GM12878 (cell line): ENCODE data around the gene ASB10. TPM values are rescaled to one million over a fixed set of nuclear protein-coding genes. Genes with fewer than 3 reads are reported as not detected.

Source experiments
- ATAC-seq: fragments of 200-7000 bp; cut with Tn5 transposase; 3 replicates; pipeline ENCODE4 v1.9.1; 2020; ENCODE audit warnings: mild to moderate bottlenecking, moderate library complexity
- BruUV-seq: library from RNA; stranded (reverse); fragments of 400-500 nt; replicated peaks from 2 replicates; lab custom pipeline; 2021; lab: Mats Ljungman, UMichigan
- CTCF ChIA-PET: fragments of 300-600 bp; sonication (Branson Sonifier 250); formaldehyde crosslinking; extraction: SDS; loops from one replicate; lab custom pipeline; 2021; ENCODE audit warnings: inconsistent platforms; lab: Yijun Ruan, JAX
- POLR2A ChIA-PET: fragments of 350-600 bp; formaldehyde crosslinking; extraction: SDS; loops from one replicate; lab custom pipeline; 2021; ENCODE audit warnings: inconsistent platforms; lab: Charles Lee
- RAD21 ChIA-PET: fragments of 300-600 bp; sonication (Branson Sonifier 250); formaldehyde crosslinking; loops from one replicate; lab custom pipeline; 2023; ENCODE audit warnings: antibody characterized with exemption; ENCODE audit not compliant: unreplicated experiment; lab: Charles Lee
- SMC1A ChIA-PET: fragments of 300-600 bp; sonication (Branson Sonifier 250); formaldehyde crosslinking; loops from one replicate; lab custom pipeline; 2023; ENCODE audit not compliant: unreplicated experiment, uncharacterized antibody; lab: Charles Lee
- DNase-seq: peaks from one replicate; pipeline ENCODE4 v3.0.0-alpha.2; 2011; ENCODE audit warnings: low read depth, low spot score
- FAIRE-seq: peaks from 3 replicates; lab custom pipeline; 2011; peaks lifted over from hg19 to GRCh38; lab: Jason Lieb, UNC
- H2AFZ ChIP-seq: 2 replicates; pipeline ENCODE4 v1.6.0; 2011; ENCODE audit warnings: low read depth, low read length, control low read depth; ENCODE audit not compliant: control insufficient read depth
- H3K27ac ChIP-seq: 2 replicates; pipeline ENCODE4 v1.5.1; 2011; ENCODE audit warnings: control low read depth; ENCODE audit not compliant: control insufficient read depth, insufficient read depth
- H3K27me3 ChIP-seq, 2 experiments: replicated peaks in 1 of 2; 2 replicates each; pipeline versions ENCODE4 v1.6.0 to v1.6.1; 2011; ENCODE audit warnings: low read length in 1 of 2; ENCODE audit not compliant: control insufficient read depth in 2 of 2, insufficient read depth in 2 of 2
- H3K36me3 ChIP-seq, 2 experiments: 2 replicates each; pipeline ENCODE4 v1.5.1; 2011; ENCODE audit warnings: low read length in 1 of 2; ENCODE audit not compliant: control insufficient read depth in 2 of 2, insufficient read depth in 2 of 2
- H3K4me1 ChIP-seq: 2 replicates; pipeline ENCODE4 v1.6.1; 2011; ENCODE audit warnings: mild to moderate bottlenecking, low read length, moderate library complexity, mixed read lengths; ENCODE audit not compliant: control insufficient read depth, insufficient read depth
- H3K4me2 ChIP-seq: 2 replicates; pipeline ENCODE4 v1.6.0; 2011; ENCODE audit warnings: control low read depth; ENCODE audit not compliant: control insufficient read depth, insufficient read depth
- H3K4me3 ChIP-seq: fragments of 200-600 bp; sonication (generic); 2 replicates; pipeline ENCODE4 v1.5.1; 2016
- H3K79me2 ChIP-seq: 2 replicates; pipeline ENCODE4 v1.6.0; 2011; ENCODE audit warnings: low read length; ENCODE audit not compliant: control insufficient read depth, insufficient read depth
- H3K9ac ChIP-seq: 2 replicates; pipeline ENCODE4 v1.8.0; 2011; ENCODE audit warnings: low read length, control low read depth, mixed read lengths; ENCODE audit not compliant: control insufficient read depth, insufficient read depth
- H3K9me3 ChIP-seq: replicated peaks from 3 replicates; pipeline ENCODE4 v1.5.1; 2011; ENCODE audit warnings: mild to moderate bottlenecking, low read length; ENCODE audit not compliant: control insufficient read depth, insufficient read depth
- H4K20me1 ChIP-seq: 2 replicates; pipeline ENCODE4 v1.6.0; 2011; ENCODE audit not compliant: control insufficient read depth, insufficient read depth
- BACH1 ChIP-seq: fragments of 450-650 bp; IDR thresholded peaks from 2 replicates; pipeline ENCODE4 v1.6.1; 2017; ENCODE audit warnings: mild to moderate bottlenecking, borderline replicate concordance
- CHD2 ChIP-seq: IDR thresholded peaks from 2 replicates; pipeline ENCODE4 v1.6.1; 2011; ENCODE audit warnings: low read depth, low read length, improper control_type of control experiment, borderline replicate concordance
- E2F4 ChIP-seq: IDR thresholded peaks from 2 replicates; pipeline ENCODE4 v1.6.1; 2012; ENCODE audit warnings: low read depth, low read length, improper control_type of control experiment
- NR2C1 ChIP-seq: fragments of 450-650 bp; IDR thresholded peaks from 2 replicates; pipeline ENCODE4 v1.6.1; 2017; ENCODE audit warnings: antibody characterized with exemption, mild to moderate bottlenecking, moderate library complexity
- NRF1 ChIP-seq: conservative IDR thresholded peaks from 2 replicates; pipeline ENCODE4 v1.6.1; 2011; ENCODE audit warnings: mild to moderate bottlenecking, low read depth, low read length, improper control_type of control experiment
- PBX3 ChIP-seq: IDR thresholded peaks from 2 replicates; pipeline ENCODE4 v1.6.1; 2011; ENCODE audit warnings: mild to moderate bottlenecking, low read depth, low read length, moderate library complexity; ENCODE audit not compliant: insufficient replicate concordance
- RB1 ChIP-seq: fragments of 450-650 bp; formaldehyde crosslinking; IDR thresholded peaks from 2 replicates; pipeline ENCODE4 v1.6.1; 2017; ENCODE audit warnings: mild to moderate bottlenecking, borderline replicate concordance
- RELA ChIP-seq: fragments of 450-650 bp; IDR thresholded peaks from 2 replicates; pipeline ENCODE4 v1.8.0; 2014; ENCODE audit warnings: borderline replicate concordance; ENCODE audit not compliant: partially characterized antibody
- SKIL ChIP-seq: fragments of 450-650 bp; IDR thresholded peaks from 2 replicates; pipeline ENCODE4 v1.6.1; 2017; ENCODE audit warnings: mild to moderate bottlenecking, low read depth, inconsistent platforms; ENCODE audit not compliant: poor library complexity, severe bottlenecking
- YBX1 ChIP-seq: fragments of 450-650 bp; IDR thresholded peaks from 2 replicates; pipeline ENCODE4 v1.6.1; 2016; ENCODE audit warnings: antibody characterized with exemption
- ZBTB33 ChIP-seq: fragments of 450-650 bp; IDR thresholded peaks from 2 replicates; pipeline ENCODE4 v1.6.1; 2017; ENCODE audit warnings: mild to moderate bottlenecking
- ZNF24 ChIP-seq: fragments of 450-650 bp; IDR thresholded peaks from 2 replicates; pipeline ENCODE4 v1.6.1; 2017; ENCODE audit warnings: antibody characterized with exemption, mild to moderate bottlenecking
- WGBS: methylation state at CpG from one replicate; pipeline ENCODE4 v1.1.6; 2016; ENCODE audit warnings: low lambda C conversion rate; ENCODE audit not compliant: insufficient replicate concordance, insufficient coverage; ENCODE audit errors: missing lambda C conversion rate; 5-methylcytosine and 5-hydroxymethylcytosine counted together
- in situ Hi-C: fragments of 300-500 bp; cut with MboI; formaldehyde crosslinking; loops from 9 replicates; pipeline ENCODE4 v1.14.3; 2018; ENCODE audit warnings: mixed read lengths
- intact Hi-C: fragments of 100-400 bp; cut with micrococcal nuclease; formaldehyde crosslinking; loops from one replicate; pipeline ENCODE4 v1.14.2; 2022; ENCODE audit not compliant: unreplicated experiment
- polyA plus RNA-seq, 11 experiments: library from polyadenylated mRNA; depleted of rRNA in 4 of 11; unstranded in 6 of 11; stranded (reverse) in 5 of 11; fragments of >200 nt; fragmentation: Nextera tagmentation in 4 of 11; fragmentation: Illumina TruSeq in 1 of 11; extraction: Ambion mirVana in 4 of 11; extraction: Trizol in 1 of 11; gene quantifications; 1 replicate in 1 of 11; 2 replicates in 10 of 11; pipeline versions ENCODE4 v1.2.1 to v1.2.3, GENCODE V29; 2011 to 2016; ENCODE audit warnings: inconsistent platforms in 2 of 11, missing spikeins in 2 of 11, low read depth in 1 of 11
- total RNA-seq, 4 experiments: library from RNA; depleted of rRNA in 3 of 4; stranded (reverse); fragments of >200 nt in 3 of 4; fragmentation: Illumina TruSeq in 1 of 4; extraction: Trizol in 1 of 4; gene quantifications; 2 replicates each; pipeline versions ENCODE4 v1.2.1 to v1.2.3, GENCODE V29; 2013 to 2021

ASB10 gene
- total and polyA plus RNA-seq, 10 of the 15 experiments (the other 5 are each of a cell fraction or from before 2014, with no cell fraction given): not detected

GRCh38 chr7:151228024-151228866 lies 41.2 kb upstream of the ASB10 start:
- FAIRE-seq (no peak), DNase-seq (no peak), ATAC-seq (no peak)
- BruUV-seq: no TSS peak
- POLR2A ChIA-PET: interaction anchor here (1.4 to 1.9 kb wide), 2 partner anchors 15 to 145 kb away, joined by 4 read pairs; partner anchors contain the start of gene TMUB1
- CTCF ChIA-PET: interaction anchor here (1.0 to 5.1 kb wide), 5 partner anchors 9 to 122 kb away, joined by 3 to 56 read pairs (median 6); no protein-coding TSS in a partner anchor
- Histone ChIP-seq H3K9ac (peak overlapping the region; percentile 59), H4K20me1 (no peaks in the 10 kb centered on the region), H3K4me1 (no peaks in the 10 kb centered on the region), H3K36me3 (peaks cover 3 to 16% of the 10 kb centered on the region in 2 experiments), H3K4me3 (peak overlapping the region; percentile 89), H3K27me3 (no peaks in the 10 kb centered on the region), H3K27ac (no peak overlapping the region), H3K79me2 (peaks cover 29% of the 10 kb centered on the region), H3K4me2 (peak overlapping the region; percentile 23), H3K9me3 (no peaks in the 10 kb centered on the region), H2AFZ (peak overlapping the region; percentile 10)
- SMC1A ChIA-PET: interaction anchor here (1.1 to 2.6 kb wide), 2 partner anchors 16 to 200 kb away, joined by 4 to 24 read pairs; partner anchors contain the start of gene ABCB8
- intact Hi-C loops (loop anchor here (5.0 kb wide), 1 partner anchor 114 kb away; the partner anchor contains the start of gene NUB1), in situ Hi-C loops (no loop called here)
- RAD21 ChIA-PET: interaction anchor here (0.7 to 2.4 kb wide), 2 partner anchors 15 to 200 kb away, joined by 3 to 17 read pairs; partner anchors contain the start of gene ABCB8
- 56% methylated on average over 10 of the region's 10 CpGs for WGBS
- TF ChIP-seq YBX1 (no peak), RELA (no peak), CHD2 (no peak), PBX3 (no peak), NR2C1 (no peak), SKIL (no peak), RB1 (no peak), ZBTB33 (no peak), ZNF24 (no peak), E2F4 (no peak), NRF1 (no peak), BACH1 (no peak)
